8988T (cell line): ENCODE data around the gene CELF4.

Experiments used
- DNase-seq: peaks from one replicate; pipeline ENCODE4 v3.0.0; 2011

CELF4 gene

GRCh38 chr18:37521510-37522465, 43.8 kb downstream of the CELF4 start:
- DNase-seq, result no peak

- no peak for DNase-seq
Observed at GRCh38 chr18:37520508-37520907, 45.1 kb downstream of the CELF4 start.

- DNase-seq, result no peak
Observed at GRCh38 chr18:37519510-37520135, 46.0 kb downstream of the CELF4 start.

- DNase-seq, result no peak
Observed at GRCh38 chr18:37516361-37516853, 49.2 kb downstream of the CELF4 start.

GRCh38 chr18:37514953-37515352, 50.6 kb downstream of the CELF4 start:
- DNase-seq, result no peak

- no peak for DNase-seq
Observed at GRCh38 chr18:37512400-37512799, 53.2 kb downstream of the CELF4 start.

- DNase-seq, result no peak
Observed at GRCh38 chr18:37511721-37512298, 53.8 kb downstream of the CELF4 start.

- no peak for DNase-seq
Observed at GRCh38 chr18:37509600-37509999, 56.0 kb downstream of the CELF4 start.

GRCh38 chr18:37508207-37508606, 57.4 kb downstream of the CELF4 start:
- no peak for DNase-seq

GRCh38 chr18:37507239-37507638, 58.4 kb downstream of the CELF4 start:
- no peak for DNase-seq

- no peak for DNase-seq
Observed at GRCh38 chr18:37506001-37506400, 59.6 kb downstream of the CELF4 start.

GRCh38 chr18:37505321-37505720, 60.3 kb downstream of the CELF4 start:
- DNase-seq, result no peak

- DNase-seq, result no peak
Observed at GRCh38 chr18:37502601-37503000, 63.0 kb downstream of the CELF4 start.

- DNase-seq, result no peak
Observed at GRCh38 chr18:37502036-37502435, 63.6 kb downstream of the CELF4 start.

GRCh38 chr18:37501136-37501535, 64.5 kb downstream of the CELF4 start:
- DNase-seq, result no peak

- no peak for DNase-seq
Observed at GRCh38 chr18:37499913-37500312, 65.7 kb downstream of the CELF4 start.

GRCh38 chr18:37499044-37499443, 66.6 kb downstream of the CELF4 start:
- DNase-seq, result no peak

GRCh38 chr18:37497853-37498518, 67.6 kb downstream of the CELF4 start:
- DNase-seq, result no peak

- no peak for DNase-seq
Observed at GRCh38 chr18:37496568-37496967, 69.0 kb downstream of the CELF4 start.

- no peak for DNase-seq
Observed at GRCh38 chr18:37495354-37495753, 70.2 kb downstream of the CELF4 start.

- no peak for DNase-seq
Observed at GRCh38 chr18:37494406-37494805, 71.2 kb downstream of the CELF4 start.

GRCh38 chr18:37493352-37493935, 72.2 kb downstream of the CELF4 start:
- DNase-seq, result no peak

GRCh38 chr18:37492952-37493351, 72.6 kb downstream of the CELF4 start:
- DNase-seq, result no peak
